GM21528 (cell line): Measurements from ENCODE around the gene TMEM14B.
"Not testable (repeated sequence)": the region's sequence is repeated elsewhere in the genome, so short reads cannot be mapped to it uniquely, and the experiment has no call there.

Experiments used
- ATAC-seq: cut with Tn5 transposase; IDR thresholded peaks from one replicate; pipeline ENCODE4 v1.9.1; 2021; ENCODE audit warnings: mild to moderate bottlenecking, moderate library complexity; ENCODE audit not compliant: unreplicated experiment, low FRiP score

Gene TMEM14B

DNA sequence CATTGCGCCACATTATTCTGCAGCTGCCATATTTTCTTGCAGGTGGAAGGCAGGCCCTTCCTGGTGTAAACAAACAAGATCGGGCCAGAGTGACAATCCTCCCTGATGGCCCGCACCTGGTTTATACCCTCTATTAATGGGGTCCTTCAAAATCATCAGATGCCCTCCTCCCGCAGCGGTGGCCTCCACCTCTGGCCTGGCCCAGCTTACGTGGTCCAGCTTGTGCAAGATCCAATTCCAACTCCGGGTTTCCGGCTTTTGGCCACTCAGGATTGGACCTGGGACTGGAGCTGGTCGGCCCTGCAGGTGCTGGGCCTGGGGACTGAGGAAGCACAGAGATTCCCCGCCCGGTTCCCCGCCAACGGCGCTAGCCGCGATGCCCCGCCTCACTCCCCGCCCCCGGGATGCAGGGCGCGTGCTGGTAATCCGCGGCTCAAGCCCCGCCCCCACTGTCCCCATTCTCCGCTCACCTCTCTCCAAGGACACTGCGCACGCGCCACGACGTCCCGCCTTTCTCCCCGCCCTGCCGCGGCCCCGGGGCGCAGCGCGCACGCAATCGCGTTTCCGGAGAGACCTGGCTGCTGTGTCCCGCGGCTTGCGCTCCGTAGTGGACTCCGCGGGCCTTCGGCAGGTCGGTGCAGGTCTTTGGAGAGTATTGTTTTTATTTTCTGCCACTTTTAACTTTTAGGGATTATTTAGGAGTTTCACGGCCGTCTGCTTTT is at the start of gene TMEM14B:
TMEM14B (plus strand) TSS at position 555 of the 722 bp plus-strand sequence. CDS start 1,441 bp downstream, outside the sequence.
- ATAC-seq: peak; percentile 98

DNA sequence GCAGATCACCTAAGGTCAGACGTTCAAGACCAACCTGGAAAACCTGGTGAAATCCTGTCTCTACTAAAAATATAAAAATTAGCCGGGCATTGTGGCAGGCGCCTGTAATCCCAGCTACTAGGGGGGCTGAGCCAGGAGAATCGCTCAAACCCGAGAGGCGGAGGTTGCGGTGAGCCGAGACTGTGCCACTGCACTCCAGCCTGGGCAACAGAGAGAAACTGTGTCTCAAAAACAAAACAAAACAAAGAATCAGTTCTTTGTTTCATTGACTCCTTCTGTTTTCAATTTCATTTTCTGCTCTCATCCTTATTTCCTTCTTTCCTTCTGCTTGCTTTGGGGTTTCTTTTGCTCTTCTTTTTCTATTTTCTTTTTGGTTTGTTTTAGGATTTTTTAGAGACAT is 33.6 kb upstream of the TMEM14B start:
- ATAC-seq: no peak

DNA sequence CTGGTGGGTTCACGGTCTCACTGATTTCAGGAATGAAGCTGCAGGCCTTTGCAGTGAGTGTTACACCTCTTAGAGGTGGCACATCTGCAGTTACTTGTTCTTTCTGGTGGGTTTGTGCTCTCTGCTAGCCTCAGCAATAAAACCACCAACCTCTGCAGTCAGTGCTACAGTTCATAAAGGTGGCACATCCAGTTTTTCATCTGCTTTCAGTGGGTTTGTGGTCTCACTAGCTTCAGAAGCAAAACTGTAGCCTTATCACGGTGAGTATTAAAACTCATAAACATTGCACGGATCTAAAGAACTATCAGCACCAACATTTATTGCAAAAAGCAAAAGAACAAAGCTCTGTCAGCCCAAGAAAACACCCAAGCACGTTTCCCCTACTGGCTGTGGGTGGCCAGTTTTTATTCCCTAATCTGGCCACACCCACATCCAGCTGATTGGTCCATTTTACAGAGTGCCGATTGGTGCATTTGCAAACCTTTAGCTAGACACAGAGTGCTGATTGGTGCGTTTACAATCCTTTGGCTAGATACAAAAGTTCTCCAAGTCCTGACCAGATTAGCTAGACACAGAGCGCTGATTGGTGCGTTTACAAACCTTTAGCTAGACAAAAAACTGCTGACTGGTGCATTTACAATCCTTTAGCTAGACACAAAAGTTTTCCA is 28.2 kb upstream of the TMEM14B start:
- no peak for ATAC-seq

DNA sequence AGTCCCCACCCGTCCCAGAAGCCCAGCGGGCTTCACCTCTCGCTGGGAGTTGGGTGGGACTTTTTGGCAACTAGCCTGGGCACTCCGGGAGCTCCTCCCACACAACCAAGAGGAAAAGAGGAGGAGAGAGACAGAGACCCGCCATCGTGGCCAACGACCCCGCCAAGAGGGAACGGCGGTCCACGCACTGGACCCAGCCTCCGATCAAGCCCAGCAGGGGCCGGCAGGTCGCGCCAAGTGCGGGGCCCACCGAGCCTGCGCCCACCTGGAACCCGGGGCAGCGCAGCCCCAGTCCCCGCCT is 27.7 kb upstream of the TMEM14B start:
- ATAC-seq: no peak

DNA sequence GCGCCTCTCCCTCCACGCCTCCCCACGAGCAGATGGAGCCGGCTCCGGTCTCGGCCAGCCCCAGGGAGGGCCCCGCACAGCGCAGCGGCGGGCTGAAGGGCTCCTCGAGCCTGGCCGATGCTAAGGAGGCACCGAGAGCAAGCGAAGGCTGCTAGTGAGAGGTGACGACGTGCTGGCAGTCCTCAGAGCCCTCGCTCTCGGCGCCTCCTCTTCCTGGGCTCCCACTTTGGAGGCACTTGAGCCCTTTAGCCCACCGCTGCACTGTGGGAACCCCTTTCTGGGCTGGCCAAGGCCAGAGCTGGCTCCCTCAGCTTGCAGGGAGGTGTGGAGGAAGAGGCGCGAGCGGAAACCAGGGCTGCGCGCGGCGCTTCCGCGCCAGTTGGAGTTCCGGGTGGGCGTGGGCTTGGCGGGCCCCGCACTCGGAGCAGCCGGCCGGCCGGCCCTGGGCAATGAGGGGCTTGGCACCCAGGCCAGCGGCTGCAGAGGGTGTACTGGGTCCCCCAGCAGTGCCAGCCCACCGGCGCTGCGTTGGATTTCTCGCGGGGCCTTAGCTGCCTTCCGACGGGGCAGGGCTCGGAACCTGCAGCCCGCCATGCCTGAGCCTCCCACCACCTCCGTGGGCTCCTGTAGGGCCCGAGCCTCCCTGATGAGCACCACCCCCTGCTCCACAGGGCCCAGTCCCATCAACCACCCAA is 27.2 kb upstream of the TMEM14B start:
- ATAC-seq: no peak

DNA sequence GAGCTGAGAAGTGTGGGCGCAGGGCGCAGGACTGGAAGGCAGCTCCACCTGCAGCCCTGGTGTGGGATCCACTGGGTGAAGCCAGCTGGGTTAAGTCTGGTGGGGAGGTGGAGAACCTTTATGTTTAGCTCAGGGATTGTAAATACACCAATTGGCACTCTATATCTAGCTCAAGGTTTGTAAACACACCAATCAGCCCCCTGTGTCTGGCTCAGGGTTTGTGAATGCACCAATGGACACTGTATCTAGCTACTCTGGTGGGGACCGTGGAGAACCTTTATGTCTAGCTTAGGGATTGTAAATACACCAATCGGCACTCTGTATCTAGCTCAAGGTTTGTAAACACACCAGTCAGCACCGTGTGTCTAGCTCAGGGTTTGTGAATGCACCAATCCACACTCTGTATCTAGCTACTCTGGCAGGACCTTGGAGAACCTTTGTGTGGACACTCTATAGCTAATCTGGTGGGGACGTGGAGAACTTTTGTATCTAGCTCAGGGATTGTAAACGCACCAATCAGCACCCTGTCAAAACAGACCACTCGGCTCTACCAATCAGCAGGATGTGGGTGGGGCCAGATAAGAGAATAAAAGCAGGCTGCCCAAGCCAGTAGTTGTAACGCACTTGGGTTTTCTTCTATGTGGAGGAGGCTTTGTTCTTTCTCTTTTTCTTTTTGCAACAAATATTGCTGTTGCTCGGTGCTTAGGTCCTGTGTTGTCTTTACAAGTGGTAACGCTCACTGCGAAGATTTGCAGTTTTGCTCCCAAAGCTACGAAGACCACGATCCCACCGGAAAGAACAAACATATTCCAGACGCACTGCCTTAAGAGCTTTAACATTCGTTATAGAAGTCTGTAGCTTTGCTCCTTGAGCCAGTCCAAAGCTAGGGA is 26.4 kb upstream of the TMEM14B start:
- not testable (repeated sequence) for ATAC-seq

DNA sequence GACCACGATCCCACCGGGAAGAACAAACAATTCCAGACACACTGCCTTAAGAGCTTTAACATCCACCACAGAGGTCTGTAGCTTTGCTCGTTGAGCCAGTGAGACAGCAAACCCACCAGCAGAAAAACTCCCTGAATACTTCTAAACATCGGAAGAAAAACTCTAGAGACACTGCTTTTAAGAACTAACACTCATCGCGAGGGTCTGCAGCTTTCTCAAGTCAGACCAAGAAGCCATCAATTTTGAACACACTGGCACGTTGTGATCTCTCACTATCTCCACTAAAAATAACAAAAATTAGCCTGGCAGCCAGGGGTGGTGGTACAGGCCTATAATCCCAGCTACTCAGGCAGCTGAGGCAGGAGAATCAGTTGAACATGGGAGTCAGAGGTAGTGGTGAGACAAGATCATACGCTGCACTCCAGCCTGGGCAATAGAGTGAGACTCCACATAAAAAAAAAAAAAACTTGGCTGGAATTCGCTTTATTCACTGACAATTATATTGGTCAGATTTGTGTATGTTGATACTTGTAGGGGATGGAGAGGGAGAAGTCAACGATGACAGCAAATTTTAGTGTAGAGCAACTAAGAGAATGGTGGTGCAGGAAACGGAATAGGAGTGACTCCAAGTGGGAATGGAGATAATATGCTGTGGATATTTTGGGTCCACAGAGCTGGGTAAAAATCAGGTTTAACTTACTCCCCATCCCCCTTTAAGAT is 25.6 kb upstream of the TMEM14B start:
- no peak for ATAC-seq

DNA sequence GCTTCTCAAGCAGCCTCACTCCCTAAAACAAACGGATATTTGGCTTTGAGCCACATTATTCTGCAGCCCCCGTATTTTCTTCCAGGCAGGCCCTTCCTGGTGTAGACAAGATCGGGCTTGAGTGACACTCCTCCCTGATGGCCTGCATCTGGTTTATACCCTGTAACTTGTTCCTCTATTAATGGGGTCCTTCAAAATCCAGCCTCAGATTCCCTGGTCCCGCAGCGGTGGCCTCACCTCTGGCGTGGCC is 25.1 kb upstream of the TMEM14B start:
- ATAC-seq: no peak

DNA sequence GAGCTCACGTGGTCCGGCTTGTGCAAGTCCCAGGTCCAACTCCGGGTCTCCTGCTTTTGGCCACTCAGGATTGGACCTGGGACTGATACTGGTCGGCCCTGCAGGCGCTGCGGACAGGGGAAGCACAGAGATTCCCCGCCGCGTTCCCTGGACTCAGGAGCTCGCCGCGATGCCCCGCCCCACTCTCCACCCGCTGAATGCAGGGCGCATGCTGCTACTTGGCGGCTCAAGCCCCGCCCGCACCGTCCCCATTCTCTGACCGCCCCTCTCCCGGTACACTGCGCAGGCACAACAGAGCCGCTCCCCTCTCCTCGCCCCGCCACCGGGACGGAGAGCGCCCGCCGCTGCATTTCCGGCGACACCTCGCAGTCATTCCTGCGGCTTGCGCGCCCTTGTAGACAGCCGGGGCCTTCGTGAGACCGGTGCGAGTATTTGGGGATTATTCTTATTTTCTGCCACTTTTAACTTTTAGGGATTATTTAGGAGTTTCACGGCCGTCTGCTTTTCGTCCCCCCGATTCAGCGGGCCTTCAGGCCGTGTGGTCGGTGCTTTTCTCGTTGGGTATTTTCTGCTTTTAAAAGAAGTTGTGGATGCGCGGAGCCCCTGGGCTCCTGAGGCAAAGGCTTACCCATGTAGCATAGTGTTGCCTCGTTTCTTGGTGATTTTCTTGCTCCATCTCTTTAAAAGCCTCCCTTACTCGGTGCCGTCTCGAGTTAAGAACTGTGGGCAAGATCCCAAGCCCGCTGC is 24.6 kb upstream of the TMEM14B start, which contains the start of gene TMEM14C:
TMEM14C (plus strand) TSS at position 251 of the 747 bp plus-strand sequence. CDS start 1,544 bp downstream, outside the sequence.
- ATAC-seq: peak; percentile 99

DNA sequence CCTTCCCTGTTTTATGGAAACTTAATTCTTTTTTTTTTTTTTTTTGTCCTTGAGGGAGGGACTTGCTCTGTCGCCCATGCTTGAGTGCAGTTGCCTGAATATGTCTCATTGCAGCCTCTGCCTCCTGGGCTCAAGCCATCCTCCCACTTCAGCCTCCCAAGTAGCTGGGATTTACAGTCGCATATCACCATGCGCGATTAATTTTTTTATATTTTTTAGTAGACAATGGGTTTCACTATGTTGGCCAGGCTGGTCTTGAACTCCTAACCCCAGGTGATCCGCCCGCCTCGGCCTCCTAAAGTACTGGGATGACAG is 24.1 kb upstream of the TMEM14B start:
- no peak for ATAC-seq

DNA sequence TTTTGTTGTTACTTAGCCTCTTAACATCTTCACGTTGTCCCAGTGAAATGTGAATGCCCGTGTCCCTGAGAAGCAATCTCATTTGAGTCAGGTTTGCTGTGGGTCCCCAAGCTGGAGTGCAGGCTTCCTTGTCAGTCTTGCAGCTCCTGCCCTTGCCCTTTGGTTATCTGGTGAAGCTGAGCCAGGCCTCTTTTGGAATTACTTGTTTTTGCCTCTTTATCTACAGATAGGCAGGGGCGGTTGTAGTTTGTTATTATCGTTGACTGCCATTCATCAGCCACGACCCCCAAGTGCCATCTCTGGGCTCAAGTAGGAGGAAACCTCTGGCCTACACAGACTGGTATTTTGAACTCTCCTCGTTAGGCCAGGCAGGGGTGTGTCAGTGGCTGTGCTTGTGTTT is 22.6 kb upstream of the TMEM14B start:
- no peak for ATAC-seq

DNA sequence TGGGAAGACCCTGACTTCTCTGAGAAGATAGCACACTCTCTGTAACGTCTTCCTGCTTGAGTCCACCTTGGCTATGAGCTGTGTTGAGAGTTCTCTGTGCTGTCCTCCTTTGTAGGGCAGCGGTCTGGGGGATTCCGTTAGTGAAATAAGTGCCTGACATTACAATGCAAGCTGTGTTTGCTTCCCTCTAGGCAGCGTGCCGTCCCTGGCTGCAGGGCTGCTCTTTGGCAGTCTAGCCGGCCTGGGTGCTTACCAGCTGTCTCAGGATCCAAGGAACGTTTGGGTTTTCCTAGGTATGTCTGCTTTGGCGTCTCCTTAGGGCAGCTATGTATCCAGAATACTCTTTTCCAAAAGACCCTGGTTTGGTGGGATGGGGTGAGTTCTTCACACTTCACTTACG is 21.9 kb upstream of the TMEM14B start:
- ATAC-seq: no peak

DNA sequence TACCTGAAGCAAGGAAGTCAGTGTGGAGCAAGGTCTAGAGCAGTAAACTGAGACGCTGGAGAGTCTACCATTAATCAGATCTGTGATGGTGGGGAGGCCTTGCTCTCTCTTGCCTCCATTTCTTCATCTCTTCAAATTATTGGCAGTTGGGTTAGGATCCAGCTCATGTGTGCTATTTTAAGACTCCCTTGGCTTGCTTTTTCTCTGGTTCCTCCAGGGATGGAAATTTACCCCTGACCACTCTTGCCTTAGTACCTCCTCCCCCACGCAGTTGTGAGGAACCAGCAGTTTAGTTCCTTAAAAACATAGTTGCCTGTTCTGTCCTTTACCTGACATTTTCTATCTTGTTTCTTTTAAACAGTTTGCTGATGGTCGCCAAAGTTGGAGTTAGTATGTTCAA is 17.4 kb upstream of the TMEM14B start:
- no peak for ATAC-seq

DNA sequence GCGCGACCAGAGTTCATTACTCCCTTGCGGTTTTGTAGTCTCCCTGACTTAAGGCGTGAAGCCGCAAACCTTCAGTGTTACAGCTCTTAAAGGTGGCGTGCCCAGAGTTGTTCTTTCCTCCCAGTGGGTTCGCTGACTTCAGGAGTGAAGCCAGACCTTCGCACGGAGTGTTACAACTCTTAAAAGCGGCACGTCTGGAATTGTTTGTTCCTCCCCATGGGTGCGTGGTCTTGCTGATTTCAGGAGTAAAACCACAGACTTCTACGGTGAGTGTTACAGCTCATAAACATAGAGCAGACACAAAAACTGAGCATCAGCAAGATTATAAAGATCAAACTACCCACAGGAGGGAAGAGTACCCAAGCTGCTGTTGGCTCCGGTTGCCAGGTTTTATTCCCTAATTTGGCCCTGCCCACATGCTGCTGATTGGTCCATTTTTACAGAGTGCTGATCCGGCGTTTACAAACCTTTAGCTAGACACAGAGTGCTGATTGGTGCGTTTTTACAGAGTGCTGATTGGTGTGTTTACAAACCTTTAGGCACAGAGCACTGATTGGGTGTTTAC is 14.4 kb upstream of the TMEM14B start:
- no peak for ATAC-seq

DNA sequence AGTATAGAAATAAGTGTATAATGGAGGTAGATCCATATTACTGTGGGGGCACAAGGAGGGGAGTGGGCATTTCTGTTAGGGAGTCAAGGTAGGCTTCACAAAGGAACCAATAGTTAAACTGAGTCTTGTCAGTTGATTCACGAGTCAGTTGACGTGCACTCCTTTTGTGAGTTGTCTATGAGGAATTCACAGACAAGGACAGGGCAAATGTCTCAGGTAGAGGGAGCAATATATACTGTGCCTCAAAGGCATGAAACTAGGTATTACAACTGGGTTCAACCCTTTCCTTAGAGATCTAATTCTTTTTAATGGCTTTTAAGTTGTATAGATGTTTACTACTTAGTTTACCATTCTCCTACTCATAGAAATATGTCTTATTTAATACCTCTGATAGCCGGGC is 13.7 kb upstream of the TMEM14B start:
- ATAC-seq: no peak

DNA sequence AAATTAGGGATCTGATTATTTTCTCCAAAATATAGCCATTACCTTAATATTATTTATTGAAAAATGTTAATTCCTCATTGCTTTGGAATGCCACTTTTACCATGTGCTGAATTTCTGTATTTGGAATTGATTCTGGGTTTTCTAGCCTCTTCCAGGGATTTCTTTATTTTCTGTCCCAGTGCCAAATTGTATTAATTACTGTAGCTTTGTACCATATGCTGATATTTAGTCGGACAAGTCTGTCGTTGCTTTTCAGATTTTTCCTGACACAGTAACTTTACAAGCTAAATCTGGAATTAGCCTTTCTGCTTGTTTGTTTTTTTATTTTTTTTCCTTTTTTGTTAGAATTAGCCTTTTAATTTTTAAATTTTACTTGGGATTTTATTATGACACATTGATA is 10.9 kb upstream of the TMEM14B start:
- ATAC-seq: no peak

DNA sequence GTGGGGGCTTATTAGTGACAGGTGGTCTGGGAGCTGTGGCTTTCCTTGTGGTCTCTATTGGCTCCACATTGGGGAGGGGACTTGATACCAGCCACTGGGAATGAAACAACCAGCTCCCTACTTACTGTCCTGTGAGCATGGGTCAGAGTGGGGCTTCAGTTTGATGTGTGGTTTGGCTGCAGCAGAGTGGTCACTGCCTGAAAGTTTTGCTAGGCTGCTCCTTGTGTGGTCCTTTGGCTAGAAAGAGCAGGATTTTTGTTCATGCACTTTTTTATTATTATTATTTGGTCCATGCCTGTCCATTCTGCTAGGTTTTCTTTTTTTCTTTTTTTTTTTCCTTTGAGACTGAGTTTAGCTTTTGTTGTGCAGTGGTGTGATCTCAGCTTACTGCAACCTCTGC is 7.5 kb upstream of the TMEM14B start:
- no peak for ATAC-seq

DNA sequence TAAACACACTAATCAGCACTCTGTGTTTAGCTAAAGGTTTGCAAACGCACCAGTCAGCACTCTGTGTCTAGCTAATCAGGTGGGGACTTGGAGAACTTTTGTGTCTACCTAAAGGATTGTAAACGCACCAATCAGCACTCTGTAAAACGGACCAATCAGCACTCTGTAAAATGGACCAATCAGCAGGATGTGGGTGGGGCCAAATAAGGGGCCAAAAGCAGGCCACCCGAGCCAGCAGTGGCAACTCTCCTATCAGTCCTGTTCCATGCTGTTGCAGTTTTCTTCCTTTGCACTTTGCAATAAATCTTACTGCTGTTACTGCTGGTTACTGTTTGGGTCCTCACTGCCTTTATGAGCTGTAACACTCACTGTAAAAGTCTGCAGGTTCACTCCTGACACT is 6.0 kb upstream of the TMEM14B start:
- not testable (repeated sequence) for ATAC-seq

DNA sequence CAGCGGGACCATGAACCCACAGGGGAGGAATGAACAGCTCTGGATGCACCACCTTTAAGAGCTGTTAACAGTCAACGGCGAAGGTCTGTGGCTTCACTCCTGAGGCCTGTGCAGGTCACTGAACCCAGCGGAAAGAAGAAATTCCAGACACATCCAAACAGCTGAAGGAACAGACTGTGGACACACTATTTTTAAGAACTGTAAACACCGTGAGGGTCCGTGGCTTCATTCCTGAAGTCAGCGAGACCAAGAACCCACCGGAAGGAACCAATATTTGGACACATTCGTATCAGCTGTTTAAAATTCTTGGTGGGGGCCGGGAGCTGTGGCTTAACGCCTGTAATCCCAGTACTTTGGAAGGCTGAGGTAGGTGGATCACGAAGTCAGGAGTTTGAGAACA is 5.4 kb upstream of the TMEM14B start:
- no peak for ATAC-seq

DNA sequence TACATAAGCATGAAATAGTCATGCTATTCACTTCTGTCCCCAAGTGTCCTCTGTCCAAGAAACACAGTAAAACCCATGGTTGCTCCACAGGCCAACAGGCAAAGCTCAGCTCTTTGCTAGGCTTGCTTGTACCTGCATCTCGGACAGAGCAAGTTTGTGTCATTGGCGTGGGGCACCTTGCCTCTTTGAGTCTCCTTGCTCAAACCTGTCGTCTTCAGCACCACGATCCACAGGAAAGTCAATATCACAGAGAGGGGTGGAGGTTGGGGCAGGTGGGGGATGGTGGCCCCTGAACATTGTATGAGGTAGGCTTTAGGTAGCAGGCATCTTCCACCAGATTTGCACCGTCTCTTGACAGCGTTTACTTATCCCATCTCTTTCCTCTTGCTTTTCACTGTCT is 4.1 kb upstream of the TMEM14B start:
- no peak for ATAC-seq
